Esophagus squamous epithelium (tissue), 4 donors: ENCODE data around the gene PRSS57.

ENCODE experiments used
- POLR2A ChIP-seq, 4 donors: fragments of 450-650 bp; IDR thresholded peaks; one replicate each; pipeline ENCODE4 v1.6.1; 2017; ENCODE audit warnings: antibody characterized with exemption in 4 of 4, mild to moderate bottlenecking in 4 of 4, moderate library complexity in 3 of 4
- TF ChIP-seq, protein P1 (sequence below), 6 experiments: fragments of 450-650 bp in 4 of 6; fragments of 200-600 bp in 2 of 6; sonication (generic) in 2 of 6; IDR thresholded peaks; one replicate each; pipeline ENCODE4 v1.5.1; 2016 to 2019; ENCODE audit warnings: antibody characterized with exemption in 6 of 6, mild to moderate bottlenecking in 4 of 6, moderate library complexity in 4 of 6

DNA sequence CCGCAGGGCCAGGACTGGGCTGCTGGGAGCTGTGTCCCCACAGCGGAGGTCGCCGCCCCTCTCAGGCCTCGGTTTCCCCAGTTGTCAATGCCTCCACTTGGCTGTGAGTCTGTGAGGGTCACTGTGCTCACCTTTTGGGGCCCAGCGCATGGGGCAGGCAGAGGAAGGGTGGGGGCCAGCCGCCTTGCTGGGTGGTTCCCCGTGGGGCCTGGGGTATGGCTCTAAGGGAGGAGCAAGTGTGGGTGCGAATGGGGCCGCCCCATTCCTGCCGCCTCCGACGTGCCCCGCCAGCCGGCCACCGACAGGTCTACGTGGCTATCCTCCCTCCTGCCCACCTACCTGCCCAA lies 56.4 kb downstream of the PRSS57 start:
- TF ChIP-seq POLR2A (IDR thresholded peaks at IDR 0.05): no peak
- TF ChIP-seq, protein P1, sequence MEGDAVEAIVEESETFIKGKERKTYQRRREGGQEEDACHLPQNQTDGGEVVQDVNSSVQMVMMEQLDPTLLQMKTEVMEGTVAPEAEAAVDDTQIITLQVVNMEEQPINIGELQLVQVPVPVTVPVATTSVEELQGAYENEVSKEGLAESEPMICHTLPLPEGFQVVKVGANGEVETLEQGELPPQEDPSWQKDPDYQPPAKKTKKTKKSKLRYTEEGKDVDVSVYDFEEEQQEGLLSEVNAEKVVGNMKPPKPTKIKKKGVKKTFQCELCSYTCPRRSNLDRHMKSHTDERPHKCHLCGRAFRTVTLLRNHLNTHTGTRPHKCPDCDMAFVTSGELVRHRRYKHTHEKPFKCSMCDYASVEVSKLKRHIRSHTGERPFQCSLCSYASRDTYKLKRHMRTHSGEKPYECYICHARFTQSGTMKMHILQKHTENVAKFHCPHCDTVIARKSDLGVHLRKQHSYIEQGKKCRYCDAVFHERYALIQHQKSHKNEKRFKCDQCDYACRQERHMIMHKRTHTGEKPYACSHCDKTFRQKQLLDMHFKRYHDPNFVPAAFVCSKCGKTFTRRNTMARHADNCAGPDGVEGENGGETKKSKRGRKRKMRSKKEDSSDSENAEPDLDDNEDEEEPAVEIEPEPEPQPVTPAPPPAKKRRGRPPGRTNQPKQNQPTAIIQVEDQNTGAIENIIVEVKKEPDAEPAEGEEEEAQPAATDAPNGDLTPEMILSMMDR (IDR thresholded peaks at IDR 0.05): no peak
